Hepatocyte (in vitro differentiated cells): Measurements from ENCODE around the gene MAD2L1BP. TPM values are rescaled to one million over a fixed set of nuclear protein-coding genes. Genes with fewer than 3 reads are reported as not detected.

Source experiments
- DNase-seq: peaks from one replicate; pipeline ENCODE4 v3.0.0-alpha.2; 2016; ENCODE audit warnings: low spot score
- H2AFZ ChIP-seq: fragments of 200-600 bp; sonication (generic); 2 replicates; pipeline ENCODE4 v1.6.0; 2016; ENCODE audit warnings: antibody characterized with exemption, mild to moderate bottlenecking
- H3K27ac ChIP-seq: fragments of 200-600 bp; sonication (generic); 2 replicates; pipeline ENCODE4 v1.5.1; 2016; ENCODE audit warnings: mild to moderate bottlenecking
- H3K27me3 ChIP-seq: fragments of 200-600 bp; sonication (generic); 2 replicates; pipeline ENCODE4 v1.6.1; 2016
- H3K36me3 ChIP-seq: fragments of 200-600 bp; sonication (generic); replicated peaks from 2 replicates; pipeline ENCODE4 v1.5.1; 2016; ENCODE audit warnings: low read depth; ENCODE audit not compliant: insufficient read depth
- H3K4me1 ChIP-seq: fragments of 200-600 bp; sonication (generic); 2 replicates; pipeline ENCODE4 v1.5.1; 2016; ENCODE audit warnings: mild to moderate bottlenecking, moderate library complexity; ENCODE audit not compliant: insufficient read depth
- H3K4me2 ChIP-seq: fragments of 200-600 bp; sonication (generic); 2 replicates; pipeline ENCODE4 v1.6.0; 2016
- H3K4me3 ChIP-seq: fragments of 200-600 bp; sonication (generic); 2 replicates; pipeline ENCODE4 v1.5.1; 2016; ENCODE audit warnings: mild to moderate bottlenecking
- H3K79me2 ChIP-seq: fragments of 200-600 bp; sonication (generic); 2 replicates; pipeline ENCODE4 v1.6.0; 2017; ENCODE audit warnings: mild to moderate bottlenecking
- H3K9me2 ChIP-seq: fragments of 200-600 bp; sonication (generic); replicated peaks from 2 replicates; pipeline ENCODE4 v1.6.0; 2017; ENCODE audit warnings: mild to moderate bottlenecking; ENCODE audit not compliant: insufficient read depth
- H3K9me3 ChIP-seq: fragments of 200-600 bp; sonication (generic); 2 replicates; pipeline ENCODE4 v1.5.1; 2016; ENCODE audit warnings: low read depth, mild to moderate bottlenecking
- H4K20me1 ChIP-seq: fragments of 200-600 bp; sonication (generic); 2 replicates; pipeline ENCODE4 v1.6.0; 2016; ENCODE audit warnings: mild to moderate bottlenecking; ENCODE audit not compliant: insufficient read depth, poor library complexity, severe bottlenecking
- EZH2 ChIP-seq: fragments of 200-600 bp; sonication (generic); IDR thresholded peaks from 2 replicates; pipeline ENCODE4 v1.6.1; 2016; ENCODE audit warnings: antibody characterized with exemption, mild to moderate bottlenecking, borderline replicate concordance
- EZH2phosphoT487 ChIP-seq: fragments of 200-600 bp; sonication (generic); IDR thresholded peaks from one replicate; pipeline ENCODE4 v1.6.1; 2018; ENCODE audit warnings: antibody characterized with exemption, mild to moderate bottlenecking, low read depth, moderate library complexity; ENCODE audit not compliant: unreplicated experiment, severe bottlenecking
- WGBS: methylation state at CpG from one replicate; pipeline ENCODE4 v1.1.6; 2016; ENCODE audit warnings: low lambda C conversion rate; ENCODE audit errors: missing lambda C conversion rate; 5-methylcytosine and 5-hydroxymethylcytosine counted together
- polyA plus RNA-seq: library from polyadenylated mRNA; unstranded; fragments of >200 nt; fragmentation: Nextera tagmentation; extraction: Ambion mirVana; gene quantifications from 2 replicates; pipeline ENCODE4 v1.2.1, GENCODE V29; 2016
- total RNA-seq: library from RNA; depleted of rRNA; stranded (reverse); fragments of >200 nt; gene quantifications from 2 replicates; pipeline ENCODE4 v1.2.3, GENCODE V29; 2014
- TF ChIP-seq, protein P1 (sequence below): fragments of 200-600 bp; sonication (generic); IDR thresholded peaks from 2 replicates; pipeline ENCODE4 v1.5.1; 2016; ENCODE audit warnings: antibody characterized with exemption, mild to moderate bottlenecking; ENCODE audit not compliant: poor library complexity

The MAD2L1BP gene
- total and polyA plus RNA-seq, 2 experiments from 2014 or later: 32.1 to 47.6 TPM

DNA sequence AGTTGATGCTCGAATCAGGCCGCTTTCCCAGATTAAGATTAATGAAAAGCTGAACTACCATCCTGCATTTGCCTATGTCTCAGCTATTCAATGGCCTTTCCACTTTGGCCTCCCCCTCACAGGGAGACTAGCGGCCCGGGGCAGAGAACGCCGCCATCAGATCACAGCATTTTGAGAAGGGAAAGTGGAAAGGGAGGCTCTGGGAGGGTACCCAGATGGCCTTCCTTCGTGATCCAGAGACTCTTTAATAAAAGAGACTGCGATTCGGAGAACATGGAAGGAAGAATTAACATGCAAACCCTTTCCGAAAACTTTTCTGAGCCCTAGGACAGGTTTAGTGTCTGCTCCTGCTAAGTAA, 51.4 kb downstream of the MAD2L1BP start:
- WGBS: 7% methylated on average over 10 of the region's 10 CpGs

DNA sequence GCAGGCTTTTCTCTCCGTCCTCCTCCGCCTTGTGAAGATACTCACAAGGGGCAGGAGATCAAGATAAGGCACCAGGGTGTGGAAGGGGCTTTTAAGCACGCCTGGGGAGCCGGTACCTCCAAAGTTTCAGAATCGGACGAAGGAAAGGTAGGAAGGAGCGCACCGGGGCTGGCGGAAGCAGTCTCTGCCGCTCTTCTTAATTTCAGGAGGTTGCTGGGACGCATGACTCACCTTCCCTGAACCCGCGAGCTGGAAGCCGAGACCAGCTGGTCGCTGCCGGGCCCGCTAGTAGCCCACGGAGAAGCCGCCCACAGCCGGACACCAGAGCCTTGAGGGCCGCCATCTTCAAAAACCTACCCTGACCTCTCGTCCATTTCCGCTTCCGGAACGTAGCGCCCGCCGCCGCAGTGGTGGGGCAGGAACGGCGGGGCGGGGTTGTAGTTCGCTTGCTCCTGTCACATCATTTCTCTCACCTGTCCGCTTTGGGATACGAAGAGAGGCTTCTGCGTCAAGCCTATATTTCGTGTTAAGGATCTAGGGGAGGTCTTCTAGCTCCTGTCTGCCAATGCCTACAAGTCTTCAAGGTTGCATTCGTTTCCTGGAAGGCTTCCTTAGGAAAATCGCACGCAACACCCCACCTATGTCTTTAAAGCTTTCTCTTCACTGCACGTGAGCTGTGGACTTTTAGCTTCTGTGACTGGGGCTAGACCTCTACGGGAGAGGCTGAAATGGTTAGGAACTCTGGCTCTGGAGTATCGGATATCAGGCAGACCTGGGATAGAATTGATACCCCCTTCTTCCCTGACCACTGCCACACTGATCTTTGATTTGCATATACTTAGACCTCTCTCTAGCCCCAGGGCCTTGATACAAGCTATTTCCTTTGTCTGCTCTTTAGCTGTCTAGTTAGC, 52.1 kb downstream of the MAD2L1BP start, which contains the start of gene MRPS18A:
Gene MRPS18A, minus strand, starts transcription at position 355 of the 911 bp plus-strand sequence. Its CDS starts 12 bp downstream, at position 343.
- peak; percentile 92 for DNase-seq
- no peaks in the 10 kb centered on the region for H3K9me2 ChIP-seq
- 13% methylated on average over 43 of the region's 43 CpGs for WGBS
- no peaks in the 10 kb centered on the region for H3K9me3 ChIP-seq
- peak within 1 kb of the TSS; percentile 78 for H2AFZ ChIP-seq
- H3K27ac ChIP-seq: peak within 1 kb of the TSS; percentile 88
- peaks cover 15% of the 10 kb centered on the region for H3K4me1 ChIP-seq
- no peaks in the 10 kb centered on the region for H3K36me3 ChIP-seq
- H3K4me2 ChIP-seq: peak within 1 kb of the TSS; percentile 79
- H4K20me1 ChIP-seq: peaks cover 5% of the 10 kb centered on the region
- peak within 1 kb of the TSS; percentile 89 for H3K4me3 ChIP-seq
- no peaks in the 10 kb centered on the region for H3K27me3 ChIP-seq
- peaks cover 48% of the 10 kb centered on the region for H3K79me2 ChIP-seq
- TF ChIP-seq, protein P1, sequence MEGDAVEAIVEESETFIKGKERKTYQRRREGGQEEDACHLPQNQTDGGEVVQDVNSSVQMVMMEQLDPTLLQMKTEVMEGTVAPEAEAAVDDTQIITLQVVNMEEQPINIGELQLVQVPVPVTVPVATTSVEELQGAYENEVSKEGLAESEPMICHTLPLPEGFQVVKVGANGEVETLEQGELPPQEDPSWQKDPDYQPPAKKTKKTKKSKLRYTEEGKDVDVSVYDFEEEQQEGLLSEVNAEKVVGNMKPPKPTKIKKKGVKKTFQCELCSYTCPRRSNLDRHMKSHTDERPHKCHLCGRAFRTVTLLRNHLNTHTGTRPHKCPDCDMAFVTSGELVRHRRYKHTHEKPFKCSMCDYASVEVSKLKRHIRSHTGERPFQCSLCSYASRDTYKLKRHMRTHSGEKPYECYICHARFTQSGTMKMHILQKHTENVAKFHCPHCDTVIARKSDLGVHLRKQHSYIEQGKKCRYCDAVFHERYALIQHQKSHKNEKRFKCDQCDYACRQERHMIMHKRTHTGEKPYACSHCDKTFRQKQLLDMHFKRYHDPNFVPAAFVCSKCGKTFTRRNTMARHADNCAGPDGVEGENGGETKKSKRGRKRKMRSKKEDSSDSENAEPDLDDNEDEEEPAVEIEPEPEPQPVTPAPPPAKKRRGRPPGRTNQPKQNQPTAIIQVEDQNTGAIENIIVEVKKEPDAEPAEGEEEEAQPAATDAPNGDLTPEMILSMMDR: no peak
- no peak for TF ChIP-seq EZH2phosphoT487
- no peak for TF ChIP-seq EZH2

More for the DNA sequence above, 51.4 kb downstream of the MAD2L1BP start:
- peak overlapping the region; percentile 88 for H3K27ac ChIP-seq
- H3K4me1 ChIP-seq: peaks cover 20% of the 10 kb centered on the region
- peak overlapping the region; percentile 70 for H2AFZ ChIP-seq
- H3K79me2 ChIP-seq: peaks cover 54% of the 10 kb centered on the region
- TF ChIP-seq, protein P1: no peak
- no peak for TF ChIP-seq EZH2phosphoT487
- TF ChIP-seq EZH2: no peak
- H3K27me3 ChIP-seq: no peaks in the 10 kb centered on the region
- peaks cover 5% of the 10 kb centered on the region for H4K20me1 ChIP-seq
- H3K9me3 ChIP-seq: no peaks in the 10 kb centered on the region
- no peak for DNase-seq
- H3K4me2 ChIP-seq: peak overlapping the region; percentile 79
- peak overlapping the region; percentile 89 for H3K4me3 ChIP-seq
- H3K36me3 ChIP-seq: no peaks in the 10 kb centered on the region
- H3K9me2 ChIP-seq: no peaks in the 10 kb centered on the region

DNA sequence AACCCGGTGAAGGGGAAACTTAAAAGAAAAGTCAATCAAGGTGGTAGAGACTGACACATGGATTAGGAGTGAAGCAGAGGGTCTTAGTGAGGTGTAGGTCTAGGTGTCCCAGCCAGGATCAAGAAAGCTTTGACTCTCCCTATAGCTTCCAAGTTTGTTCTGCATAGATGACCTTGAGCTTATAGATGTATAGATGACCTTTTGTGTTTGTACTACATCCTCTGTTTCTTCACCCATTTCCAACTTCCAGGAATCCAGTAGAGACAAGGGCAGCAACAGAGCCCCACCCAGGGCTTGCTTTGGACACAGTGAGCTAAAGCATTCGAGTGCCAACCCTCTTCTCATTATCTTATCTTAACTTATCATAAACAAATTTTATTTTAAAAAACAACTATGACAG, 53.8 kb downstream of the MAD2L1BP start:
- no peaks in the 10 kb centered on the region for H3K9me3 ChIP-seq
- TF ChIP-seq, protein P1: no peak
- TF ChIP-seq EZH2 (no peak), EZH2phosphoT487 (no peak)
- peaks cover 9% of the 10 kb centered on the region for H3K4me1 ChIP-seq
- H3K79me2 ChIP-seq: peaks cover 31% of the 10 kb centered on the region
- WGBS: 75% methylated on average over 2 of the region's 2 CpGs
- no peak for DNase-seq
- no peak overlapping the region for H3K4me3 ChIP-seq
- no peaks in the 10 kb centered on the region for H3K9me2 ChIP-seq
- H4K20me1 ChIP-seq: peaks cover 4% of the 10 kb centered on the region
- H3K27me3 ChIP-seq: no peaks in the 10 kb centered on the region
- no peak overlapping the region for H3K4me2 ChIP-seq
- H2AFZ ChIP-seq: no peak overlapping the region
- no peak overlapping the region for H3K27ac ChIP-seq
- H3K36me3 ChIP-seq: no peaks in the 10 kb centered on the region

Other genes with a start within 250 kb of the MAD2L1BP start
- 16.7 and 17.6 TPM in 2 replicates for gene ABCC10, start 208.3 kb upstream of the MAD2L1BP start, total RNA-seq
- 33.3 and 41.3 TPM in 2 replicates for gene ABCC10, start 208.3 kb upstream of the MAD2L1BP start, polyA plus RNA-seq
- 0.33 and 0.60 TPM in 2 replicates for gene DLK2, start 180.3 kb upstream of the MAD2L1BP start, total RNA-seq
- gene DLK2, start 180.3 kb upstream of the MAD2L1BP start, polyA plus RNA-seq: 1.8 and 2.1 TPM in 2 replicates
- 14.6 and 16.4 TPM in 2 replicates for gene TJAP1, start 158.3 kb upstream of the MAD2L1BP start, total RNA-seq
- 10.3 and 13.8 TPM in 2 replicates for gene TJAP1, start 158.3 kb upstream of the MAD2L1BP start, polyA plus RNA-seq
- gene LRRC73, start 125.5 kb upstream of the MAD2L1BP start, total RNA-seq: 0.28 TPM in 1 of 2 replicates, not detected in the other
- 0.07 and 0.22 TPM in 2 replicates for gene LRRC73, start 125.5 kb upstream of the MAD2L1BP start, polyA plus RNA-seq
- 179 and 198 TPM in 2 replicates for gene YIPF3, start 118.9 kb upstream of the MAD2L1BP start, total RNA-seq
- 163 and 166 TPM in 2 replicates for gene YIPF3, start 118.9 kb upstream of the MAD2L1BP start, polyA plus RNA-seq
- 26.1 and 37.7 TPM in 2 replicates for gene POLR1C, start 118.8 kb upstream of the MAD2L1BP start, total RNA-seq
- 33.7 and 36.2 TPM in 2 replicates for gene POLR1C, start 118.8 kb upstream of the MAD2L1BP start, polyA plus RNA-seq
- gene XPO5, start 59.8 kb upstream of the MAD2L1BP start, total RNA-seq: 21.4 and 23.4 TPM in 2 replicates
- gene XPO5, start 59.8 kb upstream of the MAD2L1BP start, polyA plus RNA-seq: 12.0 and 16.2 TPM in 2 replicates
- gene POLH, start 59.7 kb upstream of the MAD2L1BP start, total RNA-seq: 7.4 and 8.9 TPM in 2 replicates
- 5.0 and 5.1 TPM in 2 replicates for gene POLH, start 59.7 kb upstream of the MAD2L1BP start, polyA plus RNA-seq
- 42.9 and 59.5 TPM in 2 replicates for gene GTPBP2, start 6.6 kb upstream of the MAD2L1BP start, total RNA-seq
- gene GTPBP2, start 6.6 kb upstream of the MAD2L1BP start, polyA plus RNA-seq: 21.9 and 28.7 TPM in 2 replicates
- 0.08 and 0.73 TPM in 2 replicates for gene RSPH9, start 9.2 kb downstream of the MAD2L1BP start, total RNA-seq
- 1.8 and 2.8 TPM in 2 replicates for gene RSPH9, start 9.2 kb downstream of the MAD2L1BP start, polyA plus RNA-seq
- gene MRPS18A, start 52.0 kb downstream of the MAD2L1BP start, total RNA-seq: 46.1 and 53.1 TPM in 2 replicates
- gene MRPS18A, start 52.0 kb downstream of the MAD2L1BP start, polyA plus RNA-seq: 68.8 and 71.1 TPM in 2 replicates
- gene VEGFA, start 134.4 kb downstream of the MAD2L1BP start, total RNA-seq: 165 and 179 TPM in 2 replicates
- gene VEGFA, start 134.4 kb downstream of the MAD2L1BP start, polyA plus RNA-seq: 129 and 148 TPM in 2 replicates